LNCAP (cell line): ENCODE data around the gene PPIF.

Experiments used
- TF ChIP-seq, protein P1 (sequence below): fragments of 450-650 bp; IDR thresholded peaks from 2 replicates; pipeline ENCODE4 v1.5.1; 2017; ENCODE audit warnings: mild to moderate bottlenecking

The PPIF gene

DNA sequence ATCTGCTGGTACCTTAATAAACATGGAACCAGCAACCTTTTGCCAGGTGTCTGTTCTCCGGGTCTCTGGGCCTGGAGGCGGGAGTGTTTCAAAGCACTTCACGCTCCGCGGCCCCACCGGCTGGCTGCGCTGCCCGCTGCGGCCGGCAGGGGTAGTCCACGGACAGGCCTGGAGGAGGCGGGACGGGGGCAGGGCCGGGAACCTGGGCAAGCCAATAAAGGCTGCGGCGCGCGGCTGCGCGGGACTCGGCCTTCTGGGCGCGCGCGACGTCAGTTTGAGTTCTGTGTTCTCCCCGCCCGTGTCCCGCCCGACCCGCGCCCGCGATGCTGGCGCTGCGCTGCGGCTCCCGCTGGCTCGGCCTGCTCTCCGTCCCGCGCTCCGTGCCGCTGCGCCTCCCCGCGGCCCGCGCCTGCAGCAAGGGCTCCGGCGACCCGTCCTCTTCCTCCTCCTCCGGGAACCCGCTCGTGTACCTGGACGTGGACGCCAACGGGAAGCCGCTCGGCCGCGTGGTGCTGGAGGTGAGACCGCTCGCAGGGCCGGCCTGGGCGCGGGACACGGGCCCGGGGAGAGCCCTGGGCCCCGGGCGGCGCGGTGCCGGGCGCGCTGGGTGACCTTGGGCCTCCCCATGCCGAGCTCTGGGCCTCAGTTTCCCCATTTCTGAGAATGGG lies at the start of gene PPIF:
PPIF (plus strand) TSS at position 244 of the 668 bp plus-strand sequence; CDS start at position 324, 80 bp downstream.
- TF ChIP-seq, protein P1, sequence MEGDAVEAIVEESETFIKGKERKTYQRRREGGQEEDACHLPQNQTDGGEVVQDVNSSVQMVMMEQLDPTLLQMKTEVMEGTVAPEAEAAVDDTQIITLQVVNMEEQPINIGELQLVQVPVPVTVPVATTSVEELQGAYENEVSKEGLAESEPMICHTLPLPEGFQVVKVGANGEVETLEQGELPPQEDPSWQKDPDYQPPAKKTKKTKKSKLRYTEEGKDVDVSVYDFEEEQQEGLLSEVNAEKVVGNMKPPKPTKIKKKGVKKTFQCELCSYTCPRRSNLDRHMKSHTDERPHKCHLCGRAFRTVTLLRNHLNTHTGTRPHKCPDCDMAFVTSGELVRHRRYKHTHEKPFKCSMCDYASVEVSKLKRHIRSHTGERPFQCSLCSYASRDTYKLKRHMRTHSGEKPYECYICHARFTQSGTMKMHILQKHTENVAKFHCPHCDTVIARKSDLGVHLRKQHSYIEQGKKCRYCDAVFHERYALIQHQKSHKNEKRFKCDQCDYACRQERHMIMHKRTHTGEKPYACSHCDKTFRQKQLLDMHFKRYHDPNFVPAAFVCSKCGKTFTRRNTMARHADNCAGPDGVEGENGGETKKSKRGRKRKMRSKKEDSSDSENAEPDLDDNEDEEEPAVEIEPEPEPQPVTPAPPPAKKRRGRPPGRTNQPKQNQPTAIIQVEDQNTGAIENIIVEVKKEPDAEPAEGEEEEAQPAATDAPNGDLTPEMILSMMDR = peak; percentile 96

DNA sequence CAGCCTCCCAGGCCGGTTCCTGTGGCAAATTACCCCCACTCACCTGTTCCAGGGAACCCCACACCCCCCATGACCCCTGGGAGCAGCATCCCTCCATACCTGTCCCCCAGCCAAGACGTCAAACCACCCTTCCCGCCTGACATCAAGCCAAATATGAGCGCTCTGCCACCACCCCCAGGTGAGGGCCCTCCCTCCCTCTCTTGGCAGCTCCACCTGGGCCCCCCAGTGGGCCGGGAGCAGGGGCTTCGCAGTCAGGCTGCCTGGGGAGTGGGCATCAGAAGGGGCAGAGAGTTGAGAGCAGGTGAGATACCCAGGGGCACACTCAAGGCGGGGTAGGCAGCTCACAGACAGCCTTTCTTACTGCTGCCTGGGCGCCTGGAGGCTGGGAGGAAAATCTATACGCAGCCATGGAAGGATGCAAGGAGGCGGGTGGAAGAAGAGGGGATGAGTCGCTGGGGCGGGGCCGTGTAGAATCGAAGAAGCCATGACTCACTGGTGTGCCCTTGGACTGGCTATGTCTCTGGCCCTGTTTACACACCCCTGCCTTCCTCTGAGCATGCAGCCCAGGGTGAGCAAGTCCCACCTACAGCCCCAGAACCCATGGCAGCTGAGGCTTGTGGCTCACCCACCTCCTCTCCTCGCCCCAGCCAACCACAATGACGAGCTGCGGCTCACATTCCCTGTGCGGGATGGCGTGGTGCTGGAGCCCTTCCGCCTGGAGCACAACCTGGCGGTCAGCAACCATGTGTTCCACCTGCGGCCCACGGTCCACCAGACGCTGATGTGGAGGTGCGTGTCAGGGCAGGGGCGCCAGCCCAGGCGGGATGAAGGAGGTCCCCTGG lies 48.6 kb upstream of the PPIF start:
- TF ChIP-seq, protein P1 = no peak

DNA sequence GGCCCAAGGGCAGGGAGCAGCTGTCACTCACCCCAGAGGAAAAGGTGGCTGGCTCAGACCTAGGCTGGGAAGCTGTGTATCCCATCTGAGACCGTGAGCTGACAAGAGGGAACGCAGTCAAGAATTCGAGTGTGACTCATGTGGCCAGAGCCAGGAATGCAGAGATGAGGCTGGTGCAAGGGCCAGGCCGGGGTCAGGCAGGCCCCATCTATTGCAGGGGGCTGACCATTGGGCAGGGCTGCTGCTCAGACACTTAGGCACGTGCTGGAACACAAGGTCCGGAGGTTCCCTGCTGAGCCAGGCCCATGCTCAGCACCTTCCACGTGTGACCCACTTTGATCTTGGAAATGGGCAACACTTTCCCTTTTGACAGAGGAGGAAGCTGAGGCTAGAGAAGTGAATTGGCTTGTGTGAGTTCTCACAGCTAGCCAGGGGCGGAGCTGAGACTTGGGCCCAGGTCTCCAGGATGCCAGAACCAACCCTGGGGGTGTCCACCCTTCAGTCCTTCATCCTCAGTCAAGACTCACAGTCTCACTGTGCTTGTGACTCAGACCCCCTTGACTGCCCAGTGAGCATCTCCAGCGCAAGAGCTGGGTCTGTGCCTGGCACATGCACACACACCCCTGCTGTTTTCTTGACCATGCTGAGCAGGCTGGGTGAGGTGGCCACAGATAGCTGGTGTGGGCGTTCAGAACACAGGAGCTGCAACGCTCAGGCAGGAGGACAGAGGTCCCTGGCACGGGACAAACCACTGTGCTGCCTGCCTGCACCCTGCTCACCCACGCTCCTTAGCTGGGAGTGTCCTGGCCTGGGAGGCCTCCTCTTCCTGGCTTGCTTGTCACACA lies 47.6 kb upstream of the PPIF start:
- TF ChIP-seq, protein P1 = no peak

DNA sequence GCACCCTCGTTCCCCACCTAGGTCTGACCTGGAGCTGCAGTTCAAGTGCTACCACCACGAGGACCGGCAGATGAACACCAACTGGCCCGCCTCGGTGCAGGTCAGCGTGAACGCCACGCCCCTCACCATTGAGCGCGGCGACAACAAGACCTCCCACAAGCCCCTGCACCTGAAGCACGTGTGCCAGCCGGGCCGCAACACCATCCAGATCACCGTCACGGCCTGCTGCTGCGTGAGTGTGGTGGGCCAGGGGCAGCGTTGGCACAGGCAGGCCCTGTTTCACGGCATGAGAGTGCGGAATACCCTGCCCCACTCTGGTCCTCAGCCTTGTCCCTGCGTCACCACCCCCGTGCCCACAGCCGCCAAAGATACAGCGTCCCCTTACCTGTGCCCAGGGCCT lies 46.6 kb upstream of the PPIF start:
- TF ChIP-seq, protein P1 = no peak

DNA sequence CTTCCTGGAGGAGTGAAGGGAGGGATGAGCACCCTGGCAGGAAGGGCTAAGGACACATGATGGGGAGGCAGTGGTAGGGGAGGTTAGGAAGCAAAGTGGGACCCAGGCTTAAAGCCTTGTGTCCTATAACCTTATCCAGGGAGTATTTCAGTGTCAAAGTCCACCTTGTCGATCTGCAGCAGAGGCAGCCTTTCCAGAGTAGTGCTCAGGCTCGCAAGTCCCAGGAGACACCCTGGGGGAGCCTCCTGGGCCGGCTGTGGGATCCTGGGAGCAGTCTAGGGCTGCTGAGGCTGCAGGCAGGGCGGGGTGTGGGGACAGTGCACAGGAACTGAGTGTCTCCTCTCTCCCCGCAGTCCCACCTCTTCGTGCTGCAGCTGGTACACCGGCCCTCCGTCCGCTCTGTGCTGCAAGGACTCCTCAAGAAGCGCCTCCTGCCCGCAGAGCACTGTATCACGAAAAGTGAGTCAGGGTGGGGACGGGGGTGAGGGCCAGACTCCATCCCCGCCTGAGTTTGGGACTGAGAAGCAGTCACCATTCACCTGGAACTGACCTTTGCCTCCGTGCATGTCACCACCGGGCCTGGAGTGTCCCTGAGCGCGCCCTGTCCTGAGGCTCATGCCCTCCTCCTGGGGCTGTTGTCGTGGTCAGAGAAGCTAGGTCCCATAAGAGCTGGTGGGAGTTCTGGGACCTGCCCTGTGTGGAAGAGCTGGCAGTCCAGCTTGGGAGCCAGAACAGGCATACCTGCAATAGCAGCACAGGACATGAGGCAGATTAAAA lies 45.3 kb upstream of the PPIF start:
- TF ChIP-seq, protein P1 = no peak

DNA sequence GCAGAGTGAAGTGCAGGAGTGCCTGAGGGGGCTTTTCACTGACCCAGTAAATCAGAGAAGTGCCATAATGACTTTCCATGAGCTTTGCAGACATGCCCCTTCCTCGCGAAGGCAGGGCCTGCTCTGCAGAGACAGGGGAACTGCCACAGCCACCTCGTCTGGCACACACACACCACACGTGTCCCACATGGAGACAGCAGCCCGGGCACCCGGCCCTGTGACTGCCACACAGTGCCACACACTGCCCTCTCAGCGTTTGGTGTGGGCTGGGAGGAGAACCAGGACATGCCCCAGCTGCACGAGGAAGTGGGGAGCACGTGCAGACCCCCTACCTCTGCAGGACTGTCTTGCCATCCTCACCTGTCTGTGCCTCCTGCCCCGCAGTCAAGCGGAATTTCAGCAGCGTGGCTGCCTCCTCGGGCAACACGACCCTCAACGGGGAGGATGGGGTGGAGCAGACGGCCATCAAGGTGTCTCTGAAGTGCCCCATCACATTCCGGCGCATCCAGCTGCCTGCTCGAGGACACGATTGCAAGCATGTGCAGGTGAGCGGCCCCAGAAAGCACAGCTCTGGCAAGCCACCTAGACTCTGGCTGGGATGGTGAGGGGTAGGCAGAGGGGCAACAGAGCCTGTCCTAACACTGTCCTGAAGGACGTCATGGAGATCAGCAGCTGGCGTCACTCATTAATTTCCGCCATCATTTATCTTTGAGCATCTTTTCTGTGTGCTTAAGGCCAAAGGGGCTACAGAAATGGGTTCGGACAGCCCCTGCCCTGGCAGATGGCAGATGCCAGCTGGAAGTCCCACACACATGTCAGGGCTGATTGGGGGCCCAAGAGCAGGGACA lies 43.4 kb upstream of the PPIF start:
- TF ChIP-seq, protein P1 = no peak
